Midbrain (tissue), 1 donor: ENCODE results near the gene CPLANE1.
"Not testable (repeated sequence)": the region's sequence is repeated elsewhere in the genome, so short reads cannot be mapped to it uniquely, and the experiment has no call there.

Source experiments
- DNase-seq: peaks from one replicate; lab custom pipeline; 2025; lab: John Stamatoyannopoulos, UW

The CPLANE1 gene

DNA sequence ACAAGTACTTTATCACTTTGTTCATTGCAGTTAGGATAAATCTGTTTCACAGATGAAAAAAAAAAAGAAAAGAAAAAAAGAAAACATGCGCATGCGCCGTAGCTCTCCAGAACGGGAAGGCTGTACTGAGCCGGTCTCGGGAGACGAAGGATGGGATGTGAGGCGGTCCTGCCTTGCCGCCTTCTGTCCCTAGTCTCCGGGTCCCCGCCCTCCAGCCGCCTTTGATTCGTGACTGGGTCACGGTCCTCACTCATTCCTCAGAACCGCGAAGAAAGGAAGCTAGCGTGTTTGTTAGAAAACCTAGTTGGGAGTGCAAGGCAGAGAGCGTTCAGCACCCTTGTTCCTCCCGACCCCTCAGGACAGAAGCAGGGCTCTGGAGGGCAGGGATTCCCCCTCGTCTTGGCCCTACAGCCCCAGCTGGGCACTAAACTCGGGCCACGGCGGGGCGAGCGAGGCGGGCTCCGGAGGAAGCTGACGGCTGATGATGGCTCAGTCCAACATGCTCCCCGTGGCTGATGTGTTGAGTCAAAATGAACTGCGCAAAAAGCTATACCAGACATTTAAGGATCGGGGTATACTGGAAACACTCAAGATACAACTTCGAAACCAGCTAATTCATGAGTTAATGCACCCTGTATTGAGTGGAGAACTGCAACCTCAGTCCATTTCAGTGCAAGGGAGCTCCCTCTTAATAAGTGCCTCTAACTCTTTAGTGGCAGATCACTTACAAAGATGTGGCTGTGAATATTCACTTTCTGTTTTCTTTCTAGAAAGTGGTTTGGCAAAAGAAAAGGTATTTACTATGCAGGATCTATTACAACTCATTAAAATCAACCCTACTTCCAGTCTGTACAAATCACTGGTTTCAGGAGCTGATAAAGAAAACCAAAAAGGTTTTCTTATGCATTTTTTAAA, 40.0 kb downstream of the CPLANE1 start:
- no peak for DNase-seq

DNA sequence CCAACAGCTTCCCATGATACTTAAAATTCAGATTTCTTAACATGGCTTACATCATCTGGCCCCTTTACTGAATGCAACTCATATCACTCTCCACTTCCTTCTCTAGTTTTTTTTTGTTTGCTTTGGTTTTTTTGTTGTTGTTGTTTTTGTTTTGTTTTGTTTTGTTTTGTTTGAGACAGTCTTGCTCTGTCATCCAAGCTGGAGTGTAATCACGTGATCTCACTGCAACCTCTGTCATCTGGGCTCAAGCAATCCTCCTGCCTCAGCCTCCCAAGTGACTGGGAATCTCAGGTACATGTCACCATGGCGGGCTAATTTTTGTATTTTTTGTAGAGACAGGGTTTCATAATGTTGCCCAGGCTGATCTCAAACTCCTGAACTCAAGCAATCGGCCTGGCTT, 41.4 kb downstream of the CPLANE1 start:
- DNase-seq = no peak

DNA sequence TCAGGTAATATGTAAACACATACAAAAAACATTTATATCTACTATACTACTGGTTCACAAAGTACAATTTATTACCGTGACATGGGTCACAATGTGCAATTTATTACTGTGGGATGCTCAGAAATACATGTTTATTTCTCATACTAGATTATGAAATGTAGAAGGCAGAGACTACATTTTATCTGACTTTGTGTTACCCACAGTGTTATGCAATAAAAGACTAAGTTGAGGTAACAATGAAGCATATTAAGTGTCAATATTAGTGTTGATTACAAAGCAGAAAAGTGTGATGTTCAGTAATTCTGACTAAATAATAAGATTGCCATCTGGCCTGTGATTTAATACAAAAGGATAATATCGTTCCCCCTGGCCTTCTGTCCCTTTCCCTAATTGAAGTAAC, 42.4 kb downstream of the CPLANE1 start:
- DNase-seq = no peak

DNA sequence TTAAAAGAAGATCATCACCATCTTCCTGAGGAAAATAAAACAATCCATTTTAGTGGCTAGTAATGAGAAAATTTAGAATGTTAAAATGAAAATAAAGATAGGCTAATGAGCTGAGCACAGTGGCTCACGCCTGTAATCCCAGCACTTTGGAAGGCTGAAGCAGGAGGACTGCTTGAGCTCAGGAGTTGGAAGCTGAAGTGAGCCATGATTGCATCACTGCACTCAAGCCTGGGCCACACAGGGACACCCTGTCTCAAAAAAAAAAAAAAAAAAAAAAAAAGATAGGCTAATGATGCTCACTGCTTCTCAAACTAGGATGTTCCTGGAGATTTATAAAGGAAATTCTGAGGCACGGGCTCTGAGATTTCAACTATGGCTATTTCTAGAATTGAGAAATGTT, 50.3 kb downstream of the CPLANE1 start:
- no peak for DNase-seq

DNA sequence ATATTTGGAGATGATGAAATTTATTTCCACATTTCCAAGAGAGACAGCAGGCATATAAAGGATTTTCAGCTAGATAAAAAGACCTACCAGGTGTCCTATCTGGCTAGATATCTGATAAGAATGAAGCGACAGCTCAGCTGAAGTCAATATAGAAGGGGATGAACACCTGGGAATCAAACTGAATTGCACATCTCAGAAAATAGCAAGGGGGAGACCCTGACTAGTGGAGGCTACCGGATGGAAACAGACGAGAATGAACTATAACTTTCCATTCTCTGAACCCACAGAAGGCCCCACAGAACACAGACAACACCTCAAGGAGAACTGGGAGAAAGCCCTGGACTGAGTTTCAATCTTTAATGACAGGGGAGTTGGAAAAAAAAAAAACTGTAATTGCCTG, 51.1 kb downstream of the CPLANE1 start:
- DNase-seq = no peak

DNA sequence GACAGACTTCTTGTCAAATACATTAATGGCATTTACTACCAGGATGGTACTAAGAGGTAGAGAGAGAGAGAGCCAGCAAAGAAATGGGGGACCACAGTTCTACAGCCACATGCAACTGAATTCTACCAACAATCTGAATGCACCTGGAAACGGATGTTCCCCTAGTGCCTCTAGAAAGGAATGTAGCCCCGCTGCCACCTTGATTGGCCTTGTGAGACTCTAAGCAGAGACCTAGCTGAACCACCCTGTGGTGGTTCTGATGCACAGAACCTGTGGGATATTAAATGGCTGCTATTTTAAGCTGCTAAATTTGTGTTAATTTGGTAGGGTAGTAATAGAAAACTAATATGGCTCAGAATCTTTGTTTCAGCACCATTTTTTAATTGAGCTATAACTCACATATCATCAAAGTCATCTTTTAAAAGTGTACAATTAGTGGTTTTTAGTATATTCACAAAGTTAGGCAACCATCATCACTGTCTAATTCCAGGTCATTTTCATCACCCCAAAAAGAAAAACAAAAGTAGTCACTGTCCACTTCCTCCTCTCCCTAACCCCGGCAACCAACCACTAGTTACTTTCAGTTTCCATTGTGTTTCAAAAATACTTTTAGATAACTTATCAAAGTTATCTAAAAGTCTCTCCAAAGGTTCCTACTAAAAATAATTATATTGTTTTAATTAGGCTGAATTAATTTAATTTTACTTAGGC, 51.7 kb downstream of the CPLANE1 start:
- no peak for DNase-seq

DNA sequence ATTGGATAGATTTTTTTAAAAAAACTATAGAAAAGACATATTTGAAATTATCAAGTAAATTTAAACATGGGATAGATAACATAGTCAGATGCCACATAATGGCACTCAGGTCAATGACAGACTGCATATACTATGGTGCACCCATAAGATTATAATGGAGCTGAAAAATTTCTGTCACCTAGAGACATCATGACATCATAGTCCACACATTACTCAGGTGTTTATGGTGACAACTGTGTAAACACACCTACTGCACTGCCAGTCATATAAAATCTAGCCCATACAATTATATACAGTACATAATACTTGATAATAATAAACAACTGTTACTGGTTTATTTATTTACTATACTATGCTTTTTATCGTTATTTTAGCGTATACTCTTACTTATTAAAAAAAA, 58.6 kb downstream of the CPLANE1 start:
- no peak for DNase-seq

DNA sequence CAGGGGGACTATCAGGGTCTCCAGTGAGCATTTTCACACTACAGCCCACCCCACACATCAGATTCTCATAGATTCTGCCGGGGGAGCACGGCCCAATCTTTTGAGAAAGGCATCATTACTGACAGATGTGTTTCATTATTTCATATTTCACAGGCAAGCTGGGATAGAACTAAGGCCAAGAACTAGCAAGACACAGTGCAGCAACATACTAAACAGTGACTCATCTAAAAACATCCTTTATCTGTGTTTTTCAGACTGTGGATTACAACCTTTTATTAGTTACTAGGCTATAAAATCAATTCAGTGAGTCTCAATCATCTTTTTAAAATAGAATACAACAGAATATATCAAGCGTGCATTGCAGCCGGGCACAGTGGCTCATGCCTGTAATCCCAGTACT, 59.8 kb downstream of the CPLANE1 start:
- no peak for DNase-seq

DNA sequence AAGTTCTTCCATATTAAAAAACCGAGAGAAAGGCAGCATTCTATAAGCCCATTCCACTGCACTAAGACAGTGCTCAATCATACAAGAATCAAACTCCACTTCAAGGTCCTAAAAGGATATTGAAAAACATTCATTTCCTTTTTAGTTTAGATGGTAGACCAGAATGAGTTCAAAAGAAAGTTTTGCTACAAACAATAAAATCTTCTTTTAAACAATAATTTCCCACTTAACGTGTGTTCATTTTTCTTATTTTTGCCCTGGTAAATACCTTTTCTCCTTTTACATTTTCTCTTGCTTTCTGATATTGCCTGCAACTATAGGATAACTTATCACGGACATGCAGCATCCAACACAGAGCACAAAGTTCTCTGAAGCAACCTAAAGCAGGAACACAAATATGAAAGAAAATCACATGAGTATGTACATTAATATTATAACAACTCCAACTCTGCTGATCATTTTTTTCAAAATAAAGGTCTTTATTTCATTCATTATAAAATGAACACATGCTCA, 61.7 kb downstream of the CPLANE1 start:
- DNase-seq = no peak

DNA sequence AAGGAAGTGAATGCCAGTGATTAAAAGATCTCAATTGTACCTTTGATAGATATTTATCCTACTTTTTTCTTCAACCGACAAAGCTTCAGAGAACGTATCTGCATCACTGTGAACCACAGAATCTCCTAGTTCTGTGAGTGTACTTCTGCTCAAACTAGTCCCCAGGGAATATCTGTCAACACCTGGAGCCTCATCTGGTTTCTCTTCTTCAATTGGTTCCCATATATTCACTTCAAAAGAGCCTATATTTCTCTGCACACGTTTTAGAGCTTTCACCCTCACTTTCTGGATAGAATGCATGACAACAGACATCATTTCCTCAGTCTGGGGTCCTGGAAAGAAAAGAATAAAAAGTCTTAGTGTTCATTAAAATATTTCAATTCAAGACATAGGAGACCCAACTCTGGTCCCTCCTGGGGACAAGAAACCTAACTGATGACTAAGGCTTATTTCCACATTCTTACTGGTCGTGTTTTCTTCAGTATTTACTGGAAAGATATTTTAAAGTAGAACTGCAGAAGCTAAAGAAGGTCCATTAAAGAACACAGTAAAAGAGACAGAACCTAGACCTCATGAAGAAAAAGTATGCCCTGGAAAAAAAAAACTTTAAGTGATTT, 64.3 kb downstream of the CPLANE1 start:
- no peak for DNase-seq

DNA sequence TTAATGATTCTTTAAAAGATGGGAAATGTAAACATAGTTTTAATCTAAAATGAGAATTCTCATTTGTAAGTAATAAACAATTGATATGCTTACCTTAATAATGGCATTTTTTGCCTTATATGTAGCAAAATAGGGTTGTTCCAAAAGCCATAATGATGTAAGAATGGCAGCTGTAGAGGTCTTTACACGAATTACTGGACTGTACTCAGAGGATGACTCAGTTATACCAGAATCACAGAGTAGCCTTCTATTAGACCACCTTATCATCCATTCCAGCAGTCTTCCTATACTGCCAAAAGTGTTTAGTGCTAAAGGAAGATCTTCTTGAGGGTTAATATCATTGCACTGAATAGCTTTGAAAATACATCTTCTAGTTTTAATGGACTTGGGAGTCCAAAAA, 66.5 kb downstream of the CPLANE1 start:
- DNase-seq = no peak

DNA sequence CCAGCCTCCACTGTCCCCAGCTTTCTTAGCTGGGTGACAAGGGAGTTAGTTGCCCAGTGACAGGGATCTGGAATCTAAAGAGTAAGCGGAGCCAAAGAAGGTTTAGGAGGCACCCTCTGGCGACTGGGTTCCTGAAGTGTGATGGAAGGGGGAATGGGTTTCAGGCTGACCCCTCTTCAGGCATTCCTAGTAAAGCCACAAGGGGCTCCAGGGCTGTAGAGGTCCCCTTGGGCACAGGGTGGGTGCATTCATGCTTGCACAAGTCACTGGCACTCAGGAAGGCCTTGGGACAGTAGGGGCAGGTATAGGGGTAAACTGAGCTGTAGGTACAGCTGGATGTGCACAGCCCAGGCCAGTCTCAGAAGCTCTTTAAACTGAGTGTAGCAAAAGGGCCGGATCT, 74.2 kb downstream of the CPLANE1 start:
- no peak for DNase-seq

DNA sequence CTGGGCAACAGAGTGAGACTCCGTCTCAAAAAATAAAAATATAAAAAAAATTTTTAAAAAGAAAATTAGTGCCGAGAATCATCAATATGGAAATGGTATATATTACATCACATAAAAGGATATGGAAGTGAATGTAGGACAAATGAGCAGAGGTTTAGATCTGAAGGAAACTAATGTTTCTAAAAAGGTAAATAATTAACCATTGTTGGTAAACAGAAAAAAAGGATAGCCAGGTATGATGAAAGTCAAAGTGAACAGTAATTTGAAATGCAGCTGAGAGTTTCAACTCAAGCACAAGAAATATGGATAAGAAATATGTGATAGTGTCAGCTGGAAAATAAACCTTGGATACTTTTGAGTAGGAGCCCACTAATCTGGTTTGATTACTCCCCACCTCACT, 76.2 kb downstream of the CPLANE1 start:
- no peak for DNase-seq

DNA sequence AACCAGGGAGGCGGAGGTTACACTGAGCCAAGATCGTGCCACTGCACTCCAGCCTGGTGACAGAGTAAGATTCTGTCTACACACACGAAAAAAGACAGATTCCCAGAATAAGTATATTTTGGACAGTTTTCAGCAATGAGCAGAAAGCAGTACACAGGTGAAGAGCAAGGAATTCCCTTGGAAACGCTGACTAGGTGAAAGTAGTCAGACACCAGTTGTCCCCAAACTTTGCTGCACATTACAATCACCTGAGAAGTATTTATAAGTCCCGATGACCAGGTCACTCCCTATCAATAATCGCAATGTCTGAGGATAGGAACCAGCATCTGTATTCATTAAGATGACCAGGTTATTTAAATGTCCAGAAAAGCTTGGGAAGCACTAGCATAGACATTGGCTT, 78.3 kb downstream of the CPLANE1 start:
- DNase-seq = no peak

DNA sequence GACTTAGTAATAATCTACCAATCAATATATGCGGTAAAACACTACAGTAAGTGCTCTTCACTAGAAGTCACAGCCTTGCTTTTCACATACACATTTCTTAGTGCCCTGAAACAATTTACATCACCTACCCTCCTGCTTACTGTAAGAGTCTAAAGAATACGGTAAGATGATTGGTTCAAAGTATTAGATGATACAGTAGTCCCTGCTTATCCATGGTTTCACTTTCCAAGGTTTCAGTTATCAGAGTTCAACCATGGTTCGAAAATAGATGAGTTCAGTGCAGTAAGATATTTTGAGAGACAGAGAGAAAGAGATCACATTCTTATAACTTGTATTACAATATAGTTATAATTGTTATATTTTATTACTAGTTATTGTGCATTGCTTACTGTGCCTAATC, 83.0 kb downstream of the CPLANE1 start:
- DNase-seq = no peak

DNA sequence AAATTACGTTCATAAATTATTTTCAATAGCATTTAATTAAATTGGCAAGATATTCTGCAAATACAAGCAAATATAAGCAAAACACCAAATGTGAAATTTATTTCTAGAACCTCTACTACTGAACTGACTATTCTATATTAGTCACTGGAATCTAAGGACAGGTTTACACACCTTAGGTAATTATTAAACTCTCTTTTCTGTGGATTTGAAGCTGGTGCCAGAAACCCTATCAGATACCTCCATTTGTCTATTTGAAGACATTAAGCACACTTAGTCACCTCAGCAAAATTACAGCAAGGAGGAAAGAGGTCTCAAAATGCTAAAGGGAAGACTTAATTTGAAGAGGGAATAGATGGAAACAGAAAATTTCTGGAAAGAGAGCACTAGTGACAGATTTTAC, 83.4 kb downstream of the CPLANE1 start:
- no peak for DNase-seq

DNA sequence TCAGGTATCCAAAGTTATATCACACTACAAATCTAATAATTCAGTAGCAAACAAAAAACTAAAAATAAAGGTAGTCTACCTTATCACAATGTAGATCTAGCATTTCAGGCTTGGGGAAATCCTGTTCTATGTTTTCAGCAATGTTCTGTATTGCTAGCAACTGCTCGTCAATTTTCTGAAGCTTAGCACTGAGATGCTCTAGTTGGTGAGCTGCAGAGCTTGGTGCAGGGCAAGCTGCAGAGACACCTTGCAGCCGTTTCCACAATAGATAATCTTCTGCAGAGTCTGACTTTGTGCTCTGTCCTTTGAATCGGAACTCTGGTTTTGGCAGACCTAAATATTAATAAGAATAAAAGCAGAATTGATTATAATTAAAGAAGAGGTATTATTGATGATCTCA, 95.5 kb downstream of the CPLANE1 start:
- no peak for DNase-seq

DNA sequence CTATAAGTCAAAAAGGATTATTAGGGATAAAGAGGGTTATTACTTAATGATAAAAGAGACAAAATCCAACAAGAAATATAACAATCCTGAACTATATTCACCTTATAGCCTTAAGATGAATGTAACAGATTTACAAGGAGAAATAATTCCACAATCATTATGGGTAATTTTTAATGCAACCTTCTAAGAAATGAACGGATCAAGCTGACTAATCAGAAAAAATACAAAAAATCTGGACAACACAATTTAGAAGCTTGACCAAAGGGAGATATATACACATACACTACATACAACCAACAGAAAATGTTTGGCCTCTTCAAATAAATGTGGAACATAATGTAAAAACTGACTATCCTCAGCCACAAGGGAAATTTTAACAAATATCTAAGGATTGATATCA, 102.3 kb downstream of the CPLANE1 start:
- DNase-seq = no peak

DNA sequence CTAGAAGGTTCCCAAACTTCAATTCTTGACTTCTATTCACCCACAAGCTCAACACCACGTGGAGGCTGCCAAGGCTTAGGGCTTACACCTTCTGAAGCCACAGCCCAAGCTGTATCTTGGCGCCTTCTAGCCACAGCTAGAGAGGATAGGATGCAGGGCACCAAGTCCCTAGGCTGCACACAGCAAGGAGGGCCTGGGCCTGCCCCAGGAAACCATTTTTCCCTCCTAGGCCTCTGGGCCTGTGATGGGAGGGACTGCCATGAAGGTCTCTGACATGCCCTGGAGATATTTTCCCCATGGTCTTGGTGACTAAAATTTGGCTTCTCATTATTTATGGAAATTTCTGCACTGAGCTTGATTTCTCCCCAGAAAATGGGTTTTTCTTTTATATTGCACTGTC, 112.5 kb downstream of the CPLANE1 start:
- DNase-seq = no peak

DNA sequence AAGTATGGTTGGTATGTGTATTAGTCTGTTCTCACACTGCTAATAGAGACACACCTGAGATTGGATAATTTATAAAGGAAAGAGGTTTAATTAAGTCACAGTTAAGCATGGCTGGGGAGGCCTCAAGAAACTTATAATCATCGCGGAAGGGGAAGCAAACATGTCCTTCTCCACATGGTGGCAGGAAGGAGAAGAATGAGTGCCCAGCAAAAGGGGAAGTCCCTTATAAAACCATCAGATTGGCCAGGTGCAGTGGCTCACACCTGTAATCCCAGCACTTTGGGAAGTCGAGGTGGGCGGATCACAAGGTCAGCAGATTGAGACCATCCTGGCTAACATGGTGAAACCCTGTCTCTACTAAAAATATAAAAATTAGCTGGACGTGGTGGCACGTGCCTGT, 113.9 kb downstream of the CPLANE1 start:
- not testable (repeated sequence) for DNase-seq

DNA sequence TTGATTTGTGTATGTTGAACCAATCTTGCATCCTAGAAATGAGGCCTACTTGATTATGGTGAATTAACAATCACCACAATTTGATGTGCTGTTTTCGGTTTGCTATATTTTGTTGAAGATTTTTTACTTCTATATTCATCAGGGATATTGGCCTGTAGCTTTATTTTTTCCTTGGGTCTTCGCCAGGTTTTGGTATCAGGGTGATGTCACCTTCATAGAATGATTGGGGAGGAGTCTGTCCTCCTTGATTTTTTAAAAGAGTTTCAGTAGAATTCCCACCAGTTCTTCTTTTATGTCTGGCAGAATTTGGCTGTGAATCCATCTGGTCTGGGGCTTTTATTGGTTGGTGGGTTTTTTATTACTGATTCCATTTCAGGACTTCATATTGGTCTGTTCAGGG, 115.2 kb downstream of the CPLANE1 start:
- no peak for DNase-seq

DNA sequence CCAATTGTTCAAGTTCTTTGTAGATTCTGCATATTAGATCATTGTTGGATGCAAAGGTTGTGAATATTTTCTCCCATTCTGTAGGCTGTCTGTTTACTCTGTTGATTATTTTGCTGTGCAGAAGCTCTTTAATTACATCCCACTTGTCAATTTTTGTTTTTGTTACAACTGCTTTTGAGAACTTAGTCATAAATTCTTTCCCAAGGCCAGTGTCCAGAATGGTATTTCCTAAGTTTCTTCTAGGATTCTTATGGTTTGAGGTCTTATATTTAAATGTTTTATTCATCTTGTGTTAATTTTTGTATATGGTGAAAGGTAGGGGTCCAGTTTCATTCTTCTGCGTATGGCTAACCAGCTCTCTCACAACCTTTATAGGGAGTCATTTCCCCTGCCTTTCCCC, 116.5 kb downstream of the CPLANE1 start:
- DNase-seq = no peak

DNA sequence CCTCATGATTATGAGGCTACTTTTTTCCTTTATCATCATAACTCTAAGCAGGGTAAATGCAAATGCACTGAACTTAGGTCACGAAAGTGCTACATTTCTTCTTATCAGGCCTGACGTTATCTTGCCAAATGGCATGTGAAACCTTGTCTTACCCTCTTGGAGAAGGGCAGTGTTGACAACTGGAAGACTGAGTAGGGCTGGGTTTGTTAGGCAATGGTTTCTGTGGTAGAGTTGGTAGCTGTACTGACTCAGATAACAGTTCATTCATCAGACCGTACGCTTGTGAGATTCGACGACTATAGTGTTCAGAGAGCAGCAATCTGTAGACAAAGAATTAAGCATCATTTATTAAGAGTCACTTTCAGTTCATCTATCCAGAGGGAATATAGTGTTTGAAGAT, 127.7 kb downstream of the CPLANE1 start:
- no peak for DNase-seq
